NB4 (cell line): ENCODE data around the gene FAM120C.

Experiments
- CTCF ChIP-seq: IDR thresholded peaks from one replicate; pipeline ENCODE4 v1.5.1; 2012; ENCODE audit warnings: low read depth, low read length
- MYC ChIP-seq: IDR thresholded peaks from 2 replicates; pipeline ENCODE4 v1.6.1; 2011; ENCODE audit warnings: low read depth, low read length
- POLR2A ChIP-seq: IDR thresholded peaks from 2 replicates; pipeline ENCODE4 v1.6.1; 2011; ENCODE audit warnings: mild to moderate bottlenecking; ENCODE audit not compliant: insufficient read length; ENCODE audit errors: extremely low read depth

GRCh38 chrX:54043541-54044125, 139.4 kb downstream of the FAM120C start:
- no peak for TF ChIP-seq CTCF
- TF ChIP-seq POLR2A = no peak
- no peak for TF ChIP-seq MYC
